Liver (tissue), 3 donors: ENCODE data around the gene TNS3.
"Not testable (repeated sequence)": the region's sequence is repeated elsewhere in the genome, so short reads cannot be mapped to it uniquely, and the experiment has no call there.

ENCODE experiments used
- FOXA1 ChIP-seq: IDR thresholded peaks from 2 replicates; pipeline ENCODE4 v1.6.1; 2016; ENCODE audit warnings: antibody characterized with exemption
- GABPA ChIP-seq, 2 donors: IDR thresholded peaks in 1 of 2; conservative IDR thresholded peaks in 1 of 2; 2 replicates each; pipeline ENCODE4 v1.6.1; 2016; ENCODE audit warnings: antibody characterized with exemption in 2 of 2, mild to moderate bottlenecking in 1 of 2, moderate library complexity in 1 of 2
- RAD21 ChIP-seq, 2 donors: IDR thresholded peaks; 2 replicates each; pipeline ENCODE4 v1.6.1; 2016; ENCODE audit warnings: antibody characterized with exemption in 2 of 2, mild to moderate bottlenecking in 2 of 2
- SP1 ChIP-seq: IDR thresholded peaks from 2 replicates; pipeline ENCODE4 v1.6.1; 2018; ENCODE audit warnings: antibody characterized with exemption, mild to moderate bottlenecking
- TAF1 ChIP-seq: conservative IDR thresholded peaks from 2 replicates; pipeline ENCODE4 v1.6.1; 2016; ENCODE audit warnings: antibody characterized with exemption, mild to moderate bottlenecking
- YY1 ChIP-seq: IDR thresholded peaks from 2 replicates; pipeline ENCODE4 v1.6.1; 2016; ENCODE audit warnings: antibody characterized with exemption, mild to moderate bottlenecking
- TF ChIP-seq, protein P1 (sequence below): fragments of 150-350 bp; IDR thresholded peaks from 2 replicates; pipeline ENCODE4 v1.5.1; 2017; ENCODE audit warnings: improper control_type of control experiment, low read depth, low read length; ENCODE audit not compliant: missing input control
- TF ChIP-seq, protein P2 (sequence below): IDR thresholded peaks from 2 replicates; pipeline ENCODE4 v1.6.1; 2016; ENCODE audit warnings: antibody characterized with exemption
- TF ChIP-seq, protein P3 (sequence below): IDR thresholded peaks from 2 replicates; pipeline ENCODE4 v1.6.1; 2016; ENCODE audit warnings: antibody characterized with exemption, mild to moderate bottlenecking
- TF ChIP-seq, protein P4 (sequence below): IDR thresholded peaks from 2 replicates; pipeline ENCODE4 v1.6.1; 2016; ENCODE audit warnings: antibody characterized with exemption
- TF ChIP-seq, protein P5 (sequence below): IDR thresholded peaks from 2 replicates; pipeline ENCODE4 v1.6.1; 2016; ENCODE audit warnings: antibody characterized with exemption
- donor health status: healthy.
- donor health status: healthy.

DNA sequence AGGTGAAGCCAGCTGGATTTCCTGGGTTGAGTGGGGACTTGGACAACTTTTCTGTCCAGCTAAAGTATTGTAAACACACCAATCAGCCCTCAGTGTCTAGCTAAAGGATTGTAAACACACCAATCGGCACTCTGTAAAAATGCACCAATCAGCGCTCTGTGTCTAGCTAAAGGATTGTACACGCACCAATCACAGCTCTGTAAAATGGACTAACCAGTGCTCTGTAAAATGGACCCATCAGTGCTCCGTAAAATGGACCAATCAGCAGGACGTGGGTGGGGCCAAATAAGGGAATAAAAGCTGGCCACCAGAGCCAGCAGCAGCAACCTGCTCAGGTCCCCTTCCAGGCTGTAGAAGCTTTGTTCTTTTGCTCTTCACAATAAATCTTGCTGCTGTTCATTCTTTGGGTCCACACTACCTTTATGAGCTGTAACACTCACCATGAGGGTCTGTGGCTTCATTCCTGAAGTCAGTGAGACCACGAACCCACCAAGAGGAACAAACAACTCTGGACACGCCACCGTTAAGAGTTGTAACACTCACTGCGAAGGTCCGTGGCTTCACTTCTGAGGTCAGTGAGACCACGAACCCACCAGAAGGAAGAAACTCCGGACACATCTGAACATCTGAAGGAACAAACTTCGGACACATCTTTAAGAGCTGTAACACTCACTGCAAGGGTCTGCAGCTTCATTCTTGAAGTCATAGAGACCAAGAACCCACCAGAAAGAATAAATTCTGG, 21.8 kb upstream of the TNS3 start:
- TF ChIP-seq, protein P1, sequence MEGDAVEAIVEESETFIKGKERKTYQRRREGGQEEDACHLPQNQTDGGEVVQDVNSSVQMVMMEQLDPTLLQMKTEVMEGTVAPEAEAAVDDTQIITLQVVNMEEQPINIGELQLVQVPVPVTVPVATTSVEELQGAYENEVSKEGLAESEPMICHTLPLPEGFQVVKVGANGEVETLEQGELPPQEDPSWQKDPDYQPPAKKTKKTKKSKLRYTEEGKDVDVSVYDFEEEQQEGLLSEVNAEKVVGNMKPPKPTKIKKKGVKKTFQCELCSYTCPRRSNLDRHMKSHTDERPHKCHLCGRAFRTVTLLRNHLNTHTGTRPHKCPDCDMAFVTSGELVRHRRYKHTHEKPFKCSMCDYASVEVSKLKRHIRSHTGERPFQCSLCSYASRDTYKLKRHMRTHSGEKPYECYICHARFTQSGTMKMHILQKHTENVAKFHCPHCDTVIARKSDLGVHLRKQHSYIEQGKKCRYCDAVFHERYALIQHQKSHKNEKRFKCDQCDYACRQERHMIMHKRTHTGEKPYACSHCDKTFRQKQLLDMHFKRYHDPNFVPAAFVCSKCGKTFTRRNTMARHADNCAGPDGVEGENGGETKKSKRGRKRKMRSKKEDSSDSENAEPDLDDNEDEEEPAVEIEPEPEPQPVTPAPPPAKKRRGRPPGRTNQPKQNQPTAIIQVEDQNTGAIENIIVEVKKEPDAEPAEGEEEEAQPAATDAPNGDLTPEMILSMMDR, result not testable (repeated sequence)
- not testable (repeated sequence) for TF ChIP-seq GABPA (IDR thresholded peaks at IDR 0.05 in 1 of 2, conservative IDR thresholded peaks at IDR 0.05 in 1 of 2); RAD21 (IDR thresholded peaks at IDR 0.05); FOXA1; YY1; SP1; TAF1
- TF ChIP-seq, protein P2, sequence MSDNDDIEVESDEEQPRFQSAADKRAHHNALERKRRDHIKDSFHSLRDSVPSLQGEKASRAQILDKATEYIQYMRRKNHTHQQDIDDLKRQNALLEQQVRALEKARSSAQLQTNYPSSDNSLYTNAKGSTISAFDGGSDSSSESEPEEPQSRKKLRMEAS, result not testable (repeated sequence)
- TF ChIP-seq, protein P3, sequence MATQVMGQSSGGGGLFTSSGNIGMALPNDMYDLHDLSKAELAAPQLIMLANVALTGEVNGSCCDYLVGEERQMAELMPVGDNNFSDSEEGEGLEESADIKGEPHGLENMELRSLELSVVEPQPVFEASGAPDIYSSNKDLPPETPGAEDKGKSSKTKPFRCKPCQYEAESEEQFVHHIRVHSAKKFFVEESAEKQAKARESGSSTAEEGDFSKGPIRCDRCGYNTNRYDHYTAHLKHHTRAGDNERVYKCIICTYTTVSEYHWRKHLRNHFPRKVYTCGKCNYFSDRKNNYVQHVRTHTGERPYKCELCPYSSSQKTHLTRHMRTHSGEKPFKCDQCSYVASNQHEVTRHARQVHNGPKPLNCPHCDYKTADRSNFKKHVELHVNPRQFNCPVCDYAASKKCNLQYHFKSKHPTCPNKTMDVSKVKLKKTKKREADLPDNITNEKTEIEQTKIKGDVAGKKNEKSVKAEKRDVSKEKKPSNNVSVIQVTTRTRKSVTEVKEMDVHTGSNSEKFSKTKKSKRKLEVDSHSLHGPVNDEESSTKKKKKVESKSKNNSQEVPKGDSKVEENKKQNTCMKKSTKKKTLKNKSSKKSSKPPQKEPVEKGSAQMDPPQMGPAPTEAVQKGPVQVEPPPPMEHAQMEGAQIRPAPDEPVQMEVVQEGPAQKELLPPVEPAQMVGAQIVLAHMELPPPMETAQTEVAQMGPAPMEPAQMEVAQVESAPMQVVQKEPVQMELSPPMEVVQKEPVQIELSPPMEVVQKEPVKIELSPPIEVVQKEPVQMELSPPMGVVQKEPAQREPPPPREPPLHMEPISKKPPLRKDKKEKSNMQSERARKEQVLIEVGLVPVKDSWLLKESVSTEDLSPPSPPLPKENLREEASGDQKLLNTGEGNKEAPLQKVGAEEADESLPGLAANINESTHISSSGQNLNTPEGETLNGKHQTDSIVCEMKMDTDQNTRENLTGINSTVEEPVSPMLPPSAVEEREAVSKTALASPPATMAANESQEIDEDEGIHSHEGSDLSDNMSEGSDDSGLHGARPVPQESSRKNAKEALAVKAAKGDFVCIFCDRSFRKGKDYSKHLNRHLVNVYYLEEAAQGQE, result not testable (repeated sequence)
- TF ChIP-seq, protein P4, sequence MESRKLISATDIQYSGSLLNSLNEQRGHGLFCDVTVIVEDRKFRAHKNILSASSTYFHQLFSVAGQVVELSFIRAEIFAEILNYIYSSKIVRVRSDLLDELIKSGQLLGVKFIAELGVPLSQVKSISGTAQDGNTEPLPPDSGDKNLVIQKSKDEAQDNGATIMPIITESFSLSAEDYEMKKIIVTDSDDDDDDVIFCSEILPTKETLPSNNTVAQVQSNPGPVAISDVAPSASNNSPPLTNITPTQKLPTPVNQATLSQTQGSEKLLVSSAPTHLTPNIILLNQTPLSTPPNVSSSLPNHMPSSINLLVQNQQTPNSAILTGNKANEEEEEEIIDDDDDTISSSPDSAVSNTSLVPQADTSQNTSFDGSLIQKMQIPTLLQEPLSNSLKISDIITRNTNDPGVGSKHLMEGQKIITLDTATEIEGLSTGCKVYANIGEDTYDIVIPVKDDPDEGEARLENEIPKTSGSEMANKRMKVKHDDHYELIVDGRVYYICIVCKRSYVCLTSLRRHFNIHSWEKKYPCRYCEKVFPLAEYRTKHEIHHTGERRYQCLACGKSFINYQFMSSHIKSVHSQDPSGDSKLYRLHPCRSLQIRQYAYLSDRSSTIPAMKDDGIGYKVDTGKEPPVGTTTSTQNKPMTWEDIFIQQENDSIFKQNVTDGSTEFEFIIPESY, result not testable (repeated sequence)
- TF ChIP-seq, protein P5, sequence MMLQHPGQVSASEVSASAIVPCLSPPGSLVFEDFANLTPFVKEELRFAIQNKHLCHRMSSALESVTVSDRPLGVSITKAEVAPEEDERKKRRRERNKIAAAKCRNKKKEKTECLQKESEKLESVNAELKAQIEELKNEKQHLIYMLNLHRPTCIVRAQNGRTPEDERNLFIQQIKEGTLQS, result not testable (repeated sequence)
